Measurements from ENCODE around the gene SLC66A2. TPM values are rescaled to one million over a fixed set of nuclear protein-coding genes. Genes with fewer than 3 reads are reported as not detected.

The SLC66A2 gene
- total RNA-seq, 1 experiment from 2014 or later = 21.7 TPM

- H3K4me1 Mint-ChIP-seq (ENCODE audit: insufficient read depth, unreplicated experiment) = no peaks in the 10 kb centered on the region
- no peak overlapping the region for H3K27ac Mint-ChIP-seq (ENCODE audit: low read depth, unreplicated experiment)
- DNase-seq (ENCODE audit: unreplicated experiment) = no peak
- intact Hi-C loops (cut with micrococcal nuclease) = no loop called here
- H3K27me3 Mint-ChIP-seq (ENCODE audit: insufficient read depth, unreplicated experiment) = no peaks in the 10 kb centered on the region
- ChIA-PET CTCF (no interaction called here), POLR2A (no interaction called here)
- no peak overlapping the region for H3K4me3 Mint-ChIP-seq (ENCODE audit: unreplicated experiment)
- peaks cover 33% of the 10 kb centered on the region for H3K9me3 Mint-ChIP-seq (ENCODE audit: unreplicated experiment)
- H3K36me3 Mint-ChIP-seq (ENCODE audit: insufficient read depth, unreplicated experiment) = peaks cover 28% of the 10 kb centered on the region
- no TSS peak for BruUV-seq (replicated peaks)
- TF ChIP-seq, protein P1, sequence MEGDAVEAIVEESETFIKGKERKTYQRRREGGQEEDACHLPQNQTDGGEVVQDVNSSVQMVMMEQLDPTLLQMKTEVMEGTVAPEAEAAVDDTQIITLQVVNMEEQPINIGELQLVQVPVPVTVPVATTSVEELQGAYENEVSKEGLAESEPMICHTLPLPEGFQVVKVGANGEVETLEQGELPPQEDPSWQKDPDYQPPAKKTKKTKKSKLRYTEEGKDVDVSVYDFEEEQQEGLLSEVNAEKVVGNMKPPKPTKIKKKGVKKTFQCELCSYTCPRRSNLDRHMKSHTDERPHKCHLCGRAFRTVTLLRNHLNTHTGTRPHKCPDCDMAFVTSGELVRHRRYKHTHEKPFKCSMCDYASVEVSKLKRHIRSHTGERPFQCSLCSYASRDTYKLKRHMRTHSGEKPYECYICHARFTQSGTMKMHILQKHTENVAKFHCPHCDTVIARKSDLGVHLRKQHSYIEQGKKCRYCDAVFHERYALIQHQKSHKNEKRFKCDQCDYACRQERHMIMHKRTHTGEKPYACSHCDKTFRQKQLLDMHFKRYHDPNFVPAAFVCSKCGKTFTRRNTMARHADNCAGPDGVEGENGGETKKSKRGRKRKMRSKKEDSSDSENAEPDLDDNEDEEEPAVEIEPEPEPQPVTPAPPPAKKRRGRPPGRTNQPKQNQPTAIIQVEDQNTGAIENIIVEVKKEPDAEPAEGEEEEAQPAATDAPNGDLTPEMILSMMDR (IDR thresholded peaks at IDR 0.05; ENCODE audit: unreplicated experiment) = no peak
Observed at GRCh38 chr18:79934311-79935097, 16.9 kb downstream of the SLC66A2 start.

DNA sequence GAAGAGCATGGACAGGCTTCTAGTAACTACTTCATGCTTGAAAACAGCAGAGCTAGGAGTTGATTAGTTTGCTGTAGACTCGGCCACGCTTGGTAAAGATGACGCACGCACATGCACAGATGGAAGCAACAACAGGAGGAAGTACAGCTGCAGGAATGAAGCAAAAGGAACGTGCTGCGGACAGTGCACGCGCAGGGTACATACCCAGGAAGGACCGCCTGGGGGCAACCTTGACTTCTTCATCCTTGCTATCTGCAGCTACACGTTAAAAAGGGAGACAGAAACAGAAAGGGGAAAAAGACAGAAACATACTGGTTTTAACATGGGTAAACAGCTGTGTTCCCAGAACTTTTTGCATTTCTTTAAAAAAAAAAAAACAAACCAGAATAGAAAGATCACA, 17.7 kb downstream of the SLC66A2 start:
- H3K9me3 Mint-ChIP-seq (ENCODE audit: unreplicated experiment) = peaks cover 38% of the 10 kb centered on the region
- H3K4me3 Mint-ChIP-seq (ENCODE audit: unreplicated experiment) = no peak overlapping the region
- H3K36me3 Mint-ChIP-seq (ENCODE audit: insufficient read depth, unreplicated experiment) = peaks cover 35% of the 10 kb centered on the region
- BruUV-seq (replicated peaks) = no TSS peak
- no peaks in the 10 kb centered on the region for H3K27me3 Mint-ChIP-seq (ENCODE audit: insufficient read depth, unreplicated experiment)
- TF ChIP-seq, protein P1 (IDR thresholded peaks at IDR 0.05; ENCODE audit: unreplicated experiment) = no peak
- H3K27ac Mint-ChIP-seq (ENCODE audit: low read depth, unreplicated experiment) = no peak overlapping the region
- ChIA-PET CTCF (no interaction called here), POLR2A (no interaction called here)
- no peaks in the 10 kb centered on the region for H3K4me1 Mint-ChIP-seq (ENCODE audit: insufficient read depth, unreplicated experiment)
- intact Hi-C loops (cut with micrococcal nuclease) = no loop called here
- no peak for DNase-seq (ENCODE audit: unreplicated experiment)

GRCh38 chr18:79932907-79933306, 18.5 kb downstream of the SLC66A2 start:
- no peak overlapping the region for H3K27ac Mint-ChIP-seq (ENCODE audit: low read depth, unreplicated experiment)
- DNase-seq (ENCODE audit: unreplicated experiment) = no peak
- H3K27me3 Mint-ChIP-seq (ENCODE audit: insufficient read depth, unreplicated experiment) = no peaks in the 10 kb centered on the region
- peaks cover 40% of the 10 kb centered on the region for H3K9me3 Mint-ChIP-seq (ENCODE audit: unreplicated experiment)
- peaks cover 35% of the 10 kb centered on the region for H3K36me3 Mint-ChIP-seq (ENCODE audit: insufficient read depth, unreplicated experiment)
- CTCF ChIA-PET = no interaction called here
- TF ChIP-seq, protein P1 (IDR thresholded peaks at IDR 0.05; ENCODE audit: unreplicated experiment) = no peak
- BruUV-seq (replicated peaks) = no TSS peak
- no peaks in the 10 kb centered on the region for H3K4me1 Mint-ChIP-seq (ENCODE audit: insufficient read depth, unreplicated experiment)
- no peak overlapping the region for H3K4me3 Mint-ChIP-seq (ENCODE audit: unreplicated experiment)
- intact Hi-C loops (cut with micrococcal nuclease) = no loop called here
- POLR2A ChIA-PET = no interaction called here

DNA sequence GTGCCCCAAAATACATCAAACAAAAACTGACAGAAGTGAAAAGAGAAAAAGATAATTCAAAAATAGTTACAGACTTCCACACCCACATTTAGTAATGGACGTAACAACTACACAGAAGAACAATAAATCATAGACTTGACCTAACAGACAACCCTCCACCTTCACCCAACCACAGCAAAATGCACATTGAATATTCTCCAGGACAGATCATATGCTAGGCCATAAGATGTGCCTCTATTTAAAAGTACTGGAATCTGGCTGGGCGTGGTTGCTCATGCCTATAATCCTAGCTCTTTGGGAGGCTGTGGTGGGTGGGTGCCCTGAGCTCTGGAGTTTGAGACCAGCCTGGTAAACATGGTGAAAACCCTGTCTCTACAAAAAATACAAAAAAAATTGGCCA, 20.0 kb downstream of the SLC66A2 start:
- BruUV-seq (replicated peaks) = no TSS peak
- no peak for DNase-seq (ENCODE audit: unreplicated experiment)
- intact Hi-C loops (cut with micrococcal nuclease) = no loop called here
- Mint-ChIP-seq H3K27ac (ENCODE audit: low read depth, unreplicated experiment) (no peak overlapping the region), H3K4me3 (ENCODE audit: unreplicated experiment) (no peak overlapping the region), H3K9me3 (ENCODE audit: unreplicated experiment) (peaks cover 40% of the 10 kb centered on the region), H3K27me3 (ENCODE audit: insufficient read depth, unreplicated experiment) (no peaks in the 10 kb centered on the region), H3K36me3 (ENCODE audit: insufficient read depth, unreplicated experiment) (peaks cover 33% of the 10 kb centered on the region), H3K4me1 (ENCODE audit: insufficient read depth, unreplicated experiment) (no peaks in the 10 kb centered on the region)
- TF ChIP-seq, protein P1 (IDR thresholded peaks at IDR 0.05; ENCODE audit: unreplicated experiment) = no peak
- ChIA-PET POLR2A (no interaction called here), CTCF (no interaction called here)
